OCI-M2 (cell line): ENCODE measurements around the gene SIDT1.

Source experiments
- DNase-seq: peaks from one replicate; lab custom pipeline; 2025; ENCODE audit not compliant: unreplicated experiment; lab: John Stamatoyannopoulos, UW

The SIDT1 gene

DNA sequence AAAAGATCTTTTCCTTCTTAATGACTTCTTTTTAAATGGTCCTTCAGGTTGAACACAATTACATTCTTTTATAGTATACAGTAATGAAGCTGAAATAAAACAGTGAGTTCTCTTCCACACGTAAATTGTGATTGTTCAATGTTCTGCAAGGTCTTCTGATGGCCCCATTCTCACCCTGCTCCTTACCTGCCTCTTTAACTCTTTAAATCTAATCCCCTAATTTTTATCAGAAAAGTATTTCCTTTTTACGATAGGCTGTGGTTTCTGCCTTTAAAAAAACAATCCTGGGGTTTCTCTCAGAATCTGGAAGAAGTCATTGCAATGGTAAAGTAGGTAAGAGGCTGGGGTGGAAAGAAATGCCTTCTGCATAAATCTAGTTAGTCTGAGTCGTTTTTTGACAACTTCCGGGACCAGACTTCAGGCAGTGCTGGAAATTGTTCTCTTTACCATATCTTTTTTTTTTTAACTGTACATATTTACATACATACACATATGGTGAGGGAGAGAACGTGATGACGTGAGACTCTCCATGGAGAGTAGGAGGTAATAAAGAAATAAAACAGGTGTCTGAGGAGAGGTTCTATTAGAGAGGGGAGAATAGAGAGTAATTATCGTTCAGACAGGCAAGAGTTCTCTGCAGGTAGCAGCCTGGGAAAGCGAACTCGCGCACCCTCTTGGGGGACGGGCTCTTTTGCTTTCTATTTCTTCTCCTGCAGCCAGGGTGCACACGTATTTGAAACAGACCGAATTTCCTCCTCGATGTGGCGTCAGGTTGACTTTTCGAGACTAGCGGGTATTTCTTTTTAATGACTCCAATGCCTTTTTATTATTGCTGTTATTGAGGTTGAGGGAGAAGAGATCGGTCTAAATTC is at the start of gene SIDT1:
TSS of gene SIDT1 (plus strand) at position 730 of the 872 bp plus-strand sequence. CDS start 467 bp downstream, outside the sequence.
- DNase-seq = no peak

DNA sequence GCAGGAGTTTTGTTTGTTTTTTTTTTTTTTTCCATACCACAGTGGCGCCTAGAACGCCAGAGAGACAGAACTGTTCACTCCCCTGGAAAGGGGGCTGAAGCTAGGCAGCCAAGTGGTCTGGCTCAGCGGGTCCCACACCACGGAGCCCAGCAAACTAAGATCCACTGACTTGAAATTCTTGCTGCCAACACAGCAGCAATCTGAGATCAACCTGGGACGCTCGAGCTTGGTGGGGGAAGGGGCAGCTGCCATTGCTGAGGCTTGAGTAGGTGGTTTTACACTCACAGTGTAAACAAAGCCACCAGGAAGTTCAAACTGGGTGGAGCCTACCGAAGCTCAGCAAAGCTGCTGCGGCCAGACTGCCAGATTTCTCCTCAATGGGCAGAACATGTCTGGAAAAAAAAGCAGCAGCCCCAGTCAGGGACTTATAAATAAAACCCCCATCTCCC is 47.2 kb upstream of the SIDT1 start:
- DNase-seq = no peak

DNA sequence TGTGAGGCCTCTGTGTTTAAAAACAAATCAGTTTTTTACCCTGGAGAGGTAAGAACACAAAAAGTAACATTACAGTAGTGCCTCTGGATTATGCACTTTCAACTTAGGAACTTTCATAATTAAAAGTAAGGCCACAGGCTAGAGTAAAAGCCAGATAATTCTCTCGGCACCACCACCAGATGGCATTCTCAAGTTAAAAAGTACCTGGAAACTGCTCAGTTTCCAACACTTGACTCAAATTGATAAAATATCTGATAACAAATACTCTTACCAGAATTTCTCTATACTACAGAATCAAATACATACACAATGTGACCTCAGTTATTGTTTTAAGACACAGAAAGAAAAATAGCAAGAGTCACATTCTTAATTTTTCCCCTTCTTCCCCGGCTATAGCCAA is 37.3 kb upstream of the SIDT1 start:
- no peak for DNase-seq

DNA sequence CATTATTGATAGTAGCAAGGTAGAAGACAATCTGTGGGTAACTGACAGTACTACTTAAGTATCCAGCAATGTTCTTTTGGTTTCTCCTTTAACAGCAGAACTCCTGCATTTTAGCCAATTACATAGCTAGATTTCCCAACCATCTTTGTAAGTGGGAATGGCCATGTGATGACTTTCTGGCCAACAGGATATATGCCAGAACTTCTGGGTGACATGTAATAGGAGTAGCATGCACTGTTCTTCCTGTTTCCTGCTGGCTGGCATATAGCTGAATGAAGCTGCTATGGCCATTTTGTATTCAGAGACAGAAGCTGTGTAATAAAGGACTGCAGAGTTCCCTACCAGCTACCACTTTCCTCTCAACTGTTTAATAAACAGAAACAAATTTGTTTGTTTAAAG is 35.4 kb upstream of the SIDT1 start:
- no peak for DNase-seq

DNA sequence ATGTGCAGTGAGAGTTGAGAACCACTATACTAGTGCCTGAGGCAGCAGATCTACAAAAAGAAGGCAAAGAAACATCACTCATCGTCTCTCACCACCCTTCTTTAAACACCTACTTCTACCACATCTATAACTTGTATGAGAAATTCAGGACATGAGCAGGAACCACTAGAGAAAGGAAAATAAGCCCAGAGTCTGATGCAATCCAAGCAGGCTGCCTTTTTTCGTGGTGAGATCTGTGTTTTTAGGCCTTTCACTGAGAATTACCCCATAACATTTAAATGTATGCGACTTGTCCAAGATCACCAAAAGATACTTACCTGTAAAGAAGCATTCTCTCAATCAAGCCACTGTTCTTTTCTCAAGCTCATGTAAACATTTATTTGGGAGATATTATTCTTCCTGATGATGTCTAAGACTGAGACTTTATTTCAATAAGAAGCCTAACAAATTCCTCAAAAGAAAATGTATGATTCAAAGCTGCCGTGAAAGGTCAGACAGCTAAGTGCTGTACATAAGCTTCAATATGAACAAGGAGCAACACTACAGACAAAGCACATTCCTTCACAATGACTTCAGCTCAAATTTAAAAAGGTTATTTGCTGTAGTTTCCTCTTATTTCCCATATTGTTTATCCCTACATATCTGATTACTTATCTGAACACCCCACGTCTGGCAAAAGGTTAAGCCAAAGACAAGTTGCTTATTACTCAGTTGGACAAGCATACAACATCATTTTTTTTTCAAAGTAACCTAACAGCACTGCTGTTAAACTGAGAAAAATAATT is 33.9 kb upstream of the SIDT1 start:
- DNase-seq = no peak

DNA sequence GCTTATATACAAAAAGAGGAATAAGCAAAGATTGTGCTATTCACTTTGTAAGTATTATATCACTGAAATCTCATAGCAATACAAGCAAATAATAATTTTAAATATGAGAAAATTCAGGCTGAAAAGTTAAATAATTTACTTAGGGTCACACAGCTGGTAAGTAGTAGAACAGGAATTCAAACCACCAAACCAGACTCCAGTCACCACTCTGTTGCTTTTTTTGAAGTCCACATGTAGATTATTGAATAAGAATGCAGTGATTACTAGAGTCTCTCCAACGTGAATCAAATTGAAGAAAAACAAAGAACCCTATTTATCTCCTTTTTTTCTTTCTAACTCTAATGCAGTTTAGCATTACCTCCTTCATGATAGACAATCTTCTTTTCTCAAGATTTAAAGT is 33.3 kb upstream of the SIDT1 start:
- DNase-seq = no peak

DNA sequence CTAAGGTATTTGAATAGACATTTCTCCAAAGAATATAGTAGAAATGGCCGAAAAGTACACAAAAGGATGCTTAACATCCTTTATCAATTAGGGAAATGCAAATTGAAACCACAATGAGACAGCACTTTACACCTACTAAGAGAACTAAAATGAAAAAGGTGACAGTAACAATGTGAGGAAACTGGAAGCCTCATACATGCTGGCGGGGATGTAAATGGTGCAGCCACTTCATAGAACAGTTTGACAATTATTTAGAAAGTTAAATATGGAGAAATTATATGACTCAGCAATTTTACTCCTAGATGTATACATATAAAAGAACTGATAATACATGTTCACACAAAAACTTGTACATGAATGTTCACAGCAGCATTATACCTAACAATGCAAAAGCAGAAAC is 30.8 kb upstream of the SIDT1 start:
- no peak for DNase-seq

DNA sequence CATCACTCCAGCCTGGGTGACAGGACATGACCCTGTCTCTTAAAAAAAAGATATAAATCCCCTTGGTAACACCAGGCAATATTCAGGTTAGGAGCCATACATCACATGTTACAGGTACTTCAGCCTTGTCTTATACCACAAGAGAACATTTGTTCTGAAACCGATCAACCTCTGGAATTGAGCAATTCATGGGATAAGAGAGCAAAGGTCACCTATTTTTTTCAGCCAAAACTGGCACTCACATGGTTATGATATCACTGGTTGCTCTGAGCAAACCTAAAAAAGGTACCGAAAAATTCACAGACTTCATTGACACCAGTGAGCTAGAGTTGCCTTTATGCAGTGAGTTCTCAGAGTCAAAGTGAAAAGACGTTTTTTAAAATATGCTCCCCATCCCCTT is 26.5 kb upstream of the SIDT1 start:
- no peak for DNase-seq

DNA sequence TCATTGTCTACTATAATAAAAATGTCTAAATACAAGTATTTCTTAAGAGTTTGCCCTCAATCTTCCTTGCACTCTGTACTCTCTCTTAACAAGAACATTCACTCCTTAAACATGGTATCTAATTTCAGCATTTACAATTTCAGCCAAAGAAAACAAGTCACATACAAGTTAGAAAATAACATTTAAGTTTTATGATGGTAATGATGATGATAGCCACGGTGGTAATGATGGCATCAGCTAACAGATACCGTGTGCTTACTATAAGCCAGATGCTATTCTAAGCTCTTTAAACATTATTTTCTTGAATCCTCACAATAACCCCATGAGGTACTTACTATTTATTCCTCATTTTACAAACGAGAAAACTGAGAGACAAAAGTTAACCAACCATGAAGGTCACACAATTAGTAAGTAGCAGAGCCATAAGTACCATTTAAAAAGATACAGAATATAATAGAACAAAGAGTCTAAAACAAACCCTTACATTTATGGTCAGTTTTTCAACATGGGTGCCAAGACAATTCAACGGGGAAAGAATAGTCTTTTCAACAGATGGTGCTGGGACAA is 24.8 kb upstream of the SIDT1 start:
- no peak for DNase-seq

DNA sequence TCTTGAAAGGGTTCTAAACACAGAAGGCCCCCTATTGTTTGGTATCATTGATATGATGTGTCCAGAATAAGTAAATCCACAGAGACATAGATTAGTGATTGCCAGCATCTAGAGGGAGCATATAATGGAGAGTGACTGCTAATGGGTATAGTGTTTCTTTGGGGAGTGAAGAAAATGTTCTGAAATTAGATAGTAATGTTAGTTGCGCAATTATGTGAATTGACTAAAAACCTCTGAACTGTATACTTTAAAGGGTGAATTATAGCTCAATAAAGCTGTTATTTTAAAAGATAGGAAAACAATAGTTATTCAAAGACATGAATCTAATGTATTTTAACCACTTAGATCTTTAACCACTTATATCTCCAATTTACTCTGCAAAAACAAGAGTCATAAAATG is 23.4 kb upstream of the SIDT1 start:
- no peak for DNase-seq

DNA sequence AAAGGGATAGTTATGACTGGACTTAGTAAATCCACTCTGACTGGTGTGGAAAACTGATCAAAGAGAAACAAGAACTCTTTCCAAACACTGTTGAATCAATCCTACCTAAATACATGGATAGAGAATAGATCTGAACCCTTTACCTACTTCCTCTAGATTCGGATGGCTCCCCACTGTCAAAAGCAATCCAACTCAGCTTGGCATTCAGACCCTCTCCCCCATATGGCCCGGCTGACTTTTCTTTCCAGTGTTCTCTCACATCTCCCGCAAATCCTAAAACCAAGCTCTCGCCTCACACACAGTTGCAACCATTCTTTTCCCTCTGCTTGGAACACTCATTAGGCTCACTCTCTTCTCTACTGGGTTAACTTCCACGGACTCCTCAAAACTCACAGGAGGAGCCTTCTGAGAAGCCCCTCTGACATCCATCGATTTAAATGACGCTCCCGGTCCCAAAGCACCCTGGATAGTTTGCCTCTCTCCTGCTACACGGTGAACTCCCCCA is 18.0 kb upstream of the SIDT1 start:
- no peak for DNase-seq

DNA sequence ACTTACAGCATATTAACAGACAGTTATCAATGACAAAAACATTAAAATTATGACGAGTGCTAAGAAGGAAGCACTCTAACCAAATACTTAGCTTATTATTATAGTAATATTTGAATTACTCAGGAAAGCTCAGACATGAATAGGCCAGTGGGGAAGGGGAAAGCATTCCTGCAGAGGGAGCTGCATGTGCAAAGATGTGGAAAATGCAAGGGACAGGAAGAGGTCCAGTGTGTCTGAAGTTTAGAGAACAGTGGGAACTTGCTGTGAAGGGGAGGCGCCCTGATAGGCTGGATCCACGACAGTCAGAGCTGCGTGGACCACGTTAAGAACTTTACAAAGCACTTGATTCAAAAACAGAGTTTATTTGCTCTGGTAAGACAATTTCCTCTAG is 16.2 kb upstream of the SIDT1 start:
- DNase-seq = no peak

DNA sequence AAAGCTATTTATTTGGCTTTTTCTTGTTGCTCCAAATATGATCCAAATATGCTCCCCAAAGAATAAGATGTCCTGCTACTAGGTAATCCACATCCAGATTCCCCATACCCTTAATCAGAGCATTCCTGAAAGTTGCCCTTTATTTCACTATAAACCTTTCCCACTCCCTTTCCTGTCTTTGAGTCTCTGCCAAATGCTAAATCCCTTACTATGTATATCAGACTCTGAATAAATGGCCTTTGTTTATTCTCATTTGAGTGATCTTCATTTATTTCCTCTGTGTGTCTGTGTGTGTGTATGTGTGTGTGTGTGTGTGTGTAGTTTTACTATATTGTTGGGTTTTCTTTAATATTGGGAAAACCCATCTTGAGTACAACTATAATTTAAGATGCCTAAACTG is 10.4 kb upstream of the SIDT1 start:
- DNase-seq = no peak

DNA sequence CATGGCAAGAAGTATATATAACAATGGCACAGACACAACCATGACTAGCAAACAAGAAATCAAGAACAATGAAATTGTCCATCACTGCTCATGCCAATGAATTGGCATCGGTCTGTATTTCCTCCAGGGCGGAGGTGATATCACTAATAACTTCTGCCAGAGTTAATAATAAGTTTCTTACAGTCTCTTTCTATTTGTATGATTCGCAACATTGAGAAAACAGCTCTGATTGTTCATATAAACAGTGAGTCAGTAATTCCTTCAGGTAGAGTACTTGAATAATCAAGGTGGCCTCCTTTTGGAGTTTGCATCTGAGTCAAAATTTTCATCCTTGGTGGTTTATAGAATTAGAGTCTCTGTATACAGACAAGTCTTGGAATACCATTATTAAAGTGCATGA is 9.1 kb upstream of the SIDT1 start:
- no peak for DNase-seq

DNA sequence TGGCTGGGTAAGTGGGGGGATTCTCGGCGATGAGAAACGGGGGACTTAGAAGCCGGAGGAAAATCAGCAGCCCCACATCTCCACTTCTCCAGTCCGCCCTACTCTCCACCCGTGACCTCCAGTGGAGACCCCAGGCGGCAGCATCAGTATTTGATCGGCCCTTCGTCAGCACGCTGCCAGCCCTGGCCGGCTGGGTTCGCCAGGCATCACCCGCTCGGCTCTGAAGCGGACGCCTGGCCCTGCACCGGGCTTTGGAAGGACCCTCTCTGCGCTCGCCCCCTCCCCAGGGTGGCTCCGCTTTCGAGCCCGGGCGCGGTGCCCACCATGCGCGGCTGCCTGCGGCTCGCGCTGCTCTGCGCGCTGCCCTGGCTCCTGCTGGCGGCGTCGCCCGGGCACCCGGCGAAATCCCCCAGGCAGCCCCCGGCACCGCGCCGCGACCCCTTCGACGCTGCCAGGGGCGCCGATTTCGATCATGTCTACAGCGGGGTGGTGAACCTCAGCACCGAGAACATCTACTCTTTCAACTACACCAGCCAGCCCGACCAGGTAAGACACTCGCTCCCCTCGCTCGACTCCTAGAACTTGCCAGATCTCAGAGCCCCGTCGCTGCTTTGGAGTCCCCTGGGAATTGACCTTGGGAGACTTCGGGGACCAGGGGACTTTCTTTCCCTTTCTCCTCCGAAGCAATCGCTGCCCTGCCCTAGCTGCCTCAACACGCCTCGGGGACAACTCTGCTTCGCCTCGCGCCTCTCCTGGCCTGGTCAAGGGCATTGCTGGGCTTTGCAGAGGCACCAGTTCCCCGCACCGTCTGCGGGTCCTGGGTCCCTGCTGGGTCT is 561 bp downstream of the SIDT1 start:
- no peak for DNase-seq

DNA sequence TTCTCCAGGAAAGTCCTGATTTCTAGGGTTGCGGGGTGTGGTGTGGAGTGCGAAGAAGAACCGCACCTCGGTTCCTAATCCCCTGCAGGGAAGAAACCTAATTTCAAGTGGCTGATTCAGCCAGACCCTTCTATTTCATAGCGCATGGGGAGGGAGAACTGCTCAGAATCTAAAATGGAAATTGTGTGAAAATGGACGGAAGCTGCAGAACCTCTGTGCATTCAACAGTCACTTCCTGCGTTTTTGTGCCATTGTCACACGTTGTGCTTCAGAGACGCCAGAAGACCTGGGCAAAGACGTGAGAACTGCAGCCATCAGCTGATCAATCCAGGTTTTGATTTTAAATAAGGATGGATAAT is 1.2 kb downstream of the SIDT1 start:
- no peak for DNase-seq

DNA sequence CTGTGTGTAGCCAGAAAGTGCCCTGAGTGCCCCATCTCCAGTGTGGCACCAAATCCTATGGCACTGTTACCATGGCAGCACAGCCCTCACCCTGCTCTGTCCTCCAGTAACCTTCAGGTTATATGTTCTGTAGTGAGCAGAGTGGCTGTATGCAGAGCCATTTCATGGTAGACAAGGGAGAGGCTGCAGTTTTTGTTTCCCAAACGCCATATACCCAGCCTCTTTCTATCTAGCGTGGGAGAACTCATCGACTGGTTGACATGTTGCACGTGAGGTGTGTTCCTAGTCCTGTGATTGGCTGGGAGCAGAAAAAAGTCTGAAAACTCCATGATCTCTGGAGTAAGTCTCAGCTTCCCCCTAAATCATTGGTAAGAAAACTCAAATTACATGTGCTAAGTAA is 2.0 kb downstream of the SIDT1 start:
- no peak for DNase-seq

DNA sequence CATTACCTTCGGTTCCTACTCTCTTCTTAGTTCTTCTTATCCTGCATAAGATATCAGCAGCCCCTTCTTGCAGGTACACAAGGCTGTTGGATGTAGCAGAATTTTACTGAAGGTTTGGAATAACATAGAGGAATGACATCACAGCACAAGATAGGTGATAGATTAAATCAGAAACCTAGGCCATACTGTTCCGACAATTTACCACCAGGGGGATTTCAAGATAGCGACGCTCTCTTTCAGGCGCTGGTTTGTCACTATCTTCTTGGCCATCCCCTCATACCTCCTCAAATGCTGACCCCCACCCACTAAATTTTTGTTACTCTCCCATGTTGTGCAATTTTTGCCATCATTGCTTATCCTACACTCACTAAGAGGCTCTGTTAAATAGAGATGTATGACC is 3.5 kb downstream of the SIDT1 start:
- DNase-seq = no peak

DNA sequence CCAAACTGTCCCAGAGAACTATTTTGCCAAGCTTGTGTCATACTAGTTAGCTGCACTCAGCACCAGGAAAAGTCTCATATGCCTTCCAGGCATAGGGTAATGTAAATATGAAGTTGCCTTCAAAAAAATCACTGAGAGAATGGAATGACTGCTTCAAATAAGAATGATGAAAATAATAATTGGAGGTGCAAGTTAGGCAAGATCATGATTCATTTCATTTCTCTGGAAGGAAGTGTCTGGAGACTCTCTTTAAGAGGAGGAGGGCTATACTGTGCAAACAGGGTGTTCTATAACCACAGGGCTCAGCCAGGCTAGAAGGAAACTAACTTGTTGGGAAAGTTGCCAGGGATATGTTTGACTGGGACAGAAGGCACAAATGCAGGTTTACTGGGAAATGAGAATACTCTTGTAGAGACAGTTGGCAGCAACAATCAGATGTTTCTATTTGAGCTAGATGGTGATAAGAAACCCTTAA is 4.3 kb downstream of the SIDT1 start:
- DNase-seq = no peak

DNA sequence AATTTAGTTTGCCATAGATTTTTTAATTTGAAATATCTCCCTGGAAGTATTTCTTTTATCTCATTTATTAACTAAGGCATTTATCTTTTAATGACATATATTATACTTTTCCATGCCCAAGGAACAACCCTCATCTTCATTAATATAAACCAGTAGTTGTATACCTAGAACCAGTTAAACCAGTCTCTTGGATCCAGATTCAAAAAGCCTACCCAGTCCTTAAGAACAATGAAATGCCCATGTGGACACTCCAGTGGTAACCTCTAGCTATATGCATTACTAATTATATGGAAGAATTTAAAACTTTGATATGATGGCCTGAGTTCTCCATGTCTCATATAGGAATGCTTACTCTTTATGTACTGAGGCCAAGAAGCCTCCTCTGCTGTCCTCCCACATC is 4.8 kb downstream of the SIDT1 start:
- no peak for DNase-seq

DNA sequence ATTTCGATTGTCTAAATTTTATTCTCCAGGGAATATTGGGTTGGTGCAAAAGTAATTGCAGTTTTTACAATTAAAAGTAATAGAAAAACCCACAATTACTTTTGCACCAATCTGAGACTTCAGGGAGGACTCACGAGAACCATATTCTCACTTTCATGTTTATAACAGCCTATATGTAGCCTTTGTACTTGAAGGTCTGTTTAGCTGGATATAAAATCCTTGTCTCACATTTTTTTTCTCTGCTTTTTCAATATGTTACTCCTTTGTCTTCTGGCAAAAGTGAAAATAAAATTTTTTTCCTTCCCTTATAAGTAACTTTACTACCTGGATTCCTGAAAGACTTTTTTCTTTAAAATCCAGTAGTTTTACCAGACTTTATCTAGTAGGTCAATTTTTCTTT is 9.2 kb downstream of the SIDT1 start:
- no peak for DNase-seq
